Measurements from ENCODE around the gene WNT2. TPM values are rescaled to one million over a fixed set of nuclear protein-coding genes. Genes with fewer than 3 reads are reported as not detected.

The WNT2 gene
- total and polyA plus RNA-seq, 2 donors (not counting 1 experiment from before 2014, with no cell fraction given) = 1.7 to 14.5 TPM

GRCh38 chr7:117347962-117348672, 25.3 kb upstream of the WNT2 start:
- no peak overlapping the region for H3K4me3 ChIP-seq (replicated peaks in 1 of 4; ENCODE audit: control extremely low read depth in 1 of 4, insufficient read depth in 1 of 4, low read depth in 3 of 4, low read length in 4 of 4)
- H3K27ac ChIP-seq (ENCODE audit: insufficient read depth, low read length) = no peak overlapping the region

GRCh38 chr7:117347480-117347879, 24.6 kb upstream of the WNT2 start:
- H3K27me3 ChIP-seq (ENCODE audit: control insufficient read depth, insufficient read depth, low read length) = peaks cover 5% of the 10 kb centered on the region
- no peak for DNase-seq (ENCODE audit: low read depth in 2 of 2)

More at GRCh38 chr7:117347962-117348672, 25.3 kb upstream of the WNT2 start:
- H3K79me2 ChIP-seq (ENCODE audit: control insufficient read depth, insufficient read depth, low read length) = no peaks in the 10 kb centered on the region
- peaks cover 5% of the 10 kb centered on the region for H3K27me3 ChIP-seq (ENCODE audit: control insufficient read depth, insufficient read depth, low read length)
- H3K4me2 ChIP-seq (ENCODE audit: extremely low read depth, insufficient read depth, low read length) = no peak overlapping the region
- no peak for DNase-seq (ENCODE audit: low read depth in 2 of 2)
- no peaks in the 10 kb centered on the region for H3K4me1 ChIP-seq (ENCODE audit: control insufficient read depth, extremely low read depth, insufficient read depth, low read length)
- H3K9me3 ChIP-seq (ENCODE audit: control insufficient read depth, insufficient read depth, low read depth, low read length) = no peaks in the 10 kb centered on the region
- no peak overlapping the region for H2AFZ ChIP-seq (ENCODE audit: low read length)
- no peaks in the 10 kb centered on the region for H3K36me3 ChIP-seq (ENCODE audit: control insufficient read depth, insufficient read depth, low read length)
- TF ChIP-seq EZH2 (IDR thresholded peaks at IDR 0.05; ENCODE audit: low read length, missing control alignments) = no peak
- no peak for TF ChIP-seq CTCF (conservative IDR thresholded peaks at IDR 0.05 in 1 of 2, IDR thresholded peaks at IDR 0.05 in 1 of 2; ENCODE audit: low read depth in 1 of 2, low read length in 2 of 2)
- no peaks in the 10 kb centered on the region for H4K20me1 ChIP-seq (ENCODE audit: control insufficient read depth, extremely low read depth, insufficient read depth, low read length)
- no peak overlapping the region for H3K9ac ChIP-seq (ENCODE audit: insufficient read depth, low read length)

GRCh38 chr7:117346161-117346560, 23.3 kb upstream of the WNT2 start:
- no peak for TF ChIP-seq EZH2 (IDR thresholded peaks at IDR 0.05; ENCODE audit: low read length, missing control alignments)
- TF ChIP-seq CTCF (conservative IDR thresholded peaks at IDR 0.05 in 1 of 2, IDR thresholded peaks at IDR 0.05 in 1 of 2; ENCODE audit: low read depth in 1 of 2, low read length in 2 of 2) = no peak
- peaks cover 5% of the 10 kb centered on the region for H3K27me3 ChIP-seq (ENCODE audit: control insufficient read depth, insufficient read depth, low read length)
- H3K4me2 ChIP-seq (ENCODE audit: extremely low read depth, insufficient read depth, low read length) = no peak overlapping the region
- H3K9ac ChIP-seq (ENCODE audit: insufficient read depth, low read length) = no peak overlapping the region
- no peak for DNase-seq (ENCODE audit: low read depth in 2 of 2)
- no peaks in the 10 kb centered on the region for H3K79me2 ChIP-seq (ENCODE audit: control insufficient read depth, insufficient read depth, low read length)
- no peak overlapping the region for H3K27ac ChIP-seq (ENCODE audit: insufficient read depth, low read length)
- H3K4me3 ChIP-seq (replicated peaks in 1 of 4; ENCODE audit: control extremely low read depth in 1 of 4, insufficient read depth in 1 of 4, low read depth in 3 of 4, low read length in 4 of 4) = no peak overlapping the region
- no peak overlapping the region for H2AFZ ChIP-seq (ENCODE audit: low read length)
- no peaks in the 10 kb centered on the region for H4K20me1 ChIP-seq (ENCODE audit: control insufficient read depth, extremely low read depth, insufficient read depth, low read length)
- H3K4me1 ChIP-seq (ENCODE audit: control insufficient read depth, extremely low read depth, insufficient read depth, low read length) = no peaks in the 10 kb centered on the region
- no peaks in the 10 kb centered on the region for H3K9me3 ChIP-seq (ENCODE audit: control insufficient read depth, insufficient read depth, low read depth, low read length)
- H3K36me3 ChIP-seq (ENCODE audit: control insufficient read depth, insufficient read depth, low read length) = no peaks in the 10 kb centered on the region

More at GRCh38 chr7:117347480-117347879, 24.6 kb upstream of the WNT2 start:
- Histone ChIP-seq H3K79me2 (ENCODE audit: control insufficient read depth, insufficient read depth, low read length) (no peaks in the 10 kb centered on the region), H3K9ac (ENCODE audit: insufficient read depth, low read length) (no peak overlapping the region), H4K20me1 (ENCODE audit: control insufficient read depth, extremely low read depth, insufficient read depth, low read length) (no peaks in the 10 kb centered on the region), H3K9me3 (ENCODE audit: control insufficient read depth, insufficient read depth, low read depth, low read length) (no peaks in the 10 kb centered on the region), H3K4me3 (replicated peaks in 1 of 4; ENCODE audit: control extremely low read depth in 1 of 4, insufficient read depth in 1 of 4, low read depth in 3 of 4, low read length in 4 of 4) (no peak overlapping the region), H2AFZ (ENCODE audit: low read length) (no peak overlapping the region), H3K36me3 (ENCODE audit: control insufficient read depth, insufficient read depth, low read length) (no peaks in the 10 kb centered on the region), H3K4me1 (ENCODE audit: control insufficient read depth, extremely low read depth, insufficient read depth, low read length) (no peaks in the 10 kb centered on the region), H3K4me2 (ENCODE audit: extremely low read depth, insufficient read depth, low read length) (no peak overlapping the region), H3K27ac (ENCODE audit: insufficient read depth, low read length) (no peak overlapping the region)
- no peak for TF ChIP-seq EZH2 (IDR thresholded peaks at IDR 0.05; ENCODE audit: low read length, missing control alignments)

Data from fibroblast of lung (primary cell).